ENCODE measurements around the gene MAN1C1. TPM values are rescaled to one million over a fixed set of nuclear protein-coding genes. Genes with fewer than 3 reads are reported as not detected.

Gene MAN1C1
- polyA plus RNA-seq, 1 donor: 9.6 TPM

GRCh38 chr1:25737130-25737529 is 120.5 kb downstream of the MAN1C1 start:
- DNase-seq (ENCODE audit: low read depth): no peak

GRCh38 chr1:25738499-25738898 is 121.9 kb downstream of the MAN1C1 start:
- no peak for DNase-seq (ENCODE audit: low read depth)

- no peak for DNase-seq (ENCODE audit: low read depth)
Measured at GRCh38 chr1:25739341-25739740, 122.8 kb downstream of the MAN1C1 start.

- no peak for DNase-seq (ENCODE audit: low read depth)
Measured at GRCh38 chr1:25740071-25740470, 123.5 kb downstream of the MAN1C1 start.

GRCh38 chr1:25742316-25742715 is 125.7 kb downstream of the MAN1C1 start:
- DNase-seq (ENCODE audit: low read depth): no peak

- no peak for DNase-seq (ENCODE audit: low read depth)
Measured at GRCh38 chr1:25743164-25744139, 126.9 kb downstream of the MAN1C1 start.

GRCh38 chr1:25744140-25744581 is 127.6 kb downstream of the MAN1C1 start:
- peak; percentile 68 for DNase-seq (ENCODE audit: low read depth)

GRCh38 chr1:25744636-25745425 is 128.2 kb downstream of the MAN1C1 start:
- no peak for DNase-seq (ENCODE audit: low read depth)

- DNase-seq (ENCODE audit: low read depth): no peak
Measured at GRCh38 chr1:25746299-25747045, 129.9 kb downstream of the MAN1C1 start.

GRCh38 chr1:25747046-25747719 is 130.6 kb downstream of the MAN1C1 start:
- DNase-seq (ENCODE audit: low read depth): no peak

GRCh38 chr1:25748531-25749205 is 132.1 kb downstream of the MAN1C1 start:
- DNase-seq (ENCODE audit: low read depth): no peak

GRCh38 chr1:25750923-25751605 is 134.5 kb downstream of the MAN1C1 start:
- DNase-seq (ENCODE audit: low read depth): no peak

- no peak for DNase-seq (ENCODE audit: low read depth)
Measured at GRCh38 chr1:25754470-25755181, 138.0 kb downstream of the MAN1C1 start.

GRCh38 chr1:25755475-25756125 is 139.0 kb downstream of the MAN1C1 start:
- no peak for DNase-seq (ENCODE audit: low read depth)

- no peak for DNase-seq (ENCODE audit: low read depth)
Measured at GRCh38 chr1:25756215-25756614, 139.6 kb downstream of the MAN1C1 start.

GRCh38 chr1:25757151-25757845 is 140.7 kb downstream of the MAN1C1 start:
- DNase-seq (ENCODE audit: low read depth): no peak

GRCh38 chr1:25757846-25758185 is 141.2 kb downstream of the MAN1C1 start:
- DNase-seq (ENCODE audit: low read depth): no peak

GRCh38 chr1:25758466-25759070 is 142.0 kb downstream of the MAN1C1 start:
- no peak for DNase-seq (ENCODE audit: low read depth)

All from forelimb muscle (tissue), 1 donor.